Measurements from ENCODE around the gene KCNH1.
"Not testable (repeated sequence)": the region's sequence is repeated elsewhere in the genome, so short reads cannot be mapped to it uniquely, and the experiment has no call there.

Gene KCNH1

DNA sequence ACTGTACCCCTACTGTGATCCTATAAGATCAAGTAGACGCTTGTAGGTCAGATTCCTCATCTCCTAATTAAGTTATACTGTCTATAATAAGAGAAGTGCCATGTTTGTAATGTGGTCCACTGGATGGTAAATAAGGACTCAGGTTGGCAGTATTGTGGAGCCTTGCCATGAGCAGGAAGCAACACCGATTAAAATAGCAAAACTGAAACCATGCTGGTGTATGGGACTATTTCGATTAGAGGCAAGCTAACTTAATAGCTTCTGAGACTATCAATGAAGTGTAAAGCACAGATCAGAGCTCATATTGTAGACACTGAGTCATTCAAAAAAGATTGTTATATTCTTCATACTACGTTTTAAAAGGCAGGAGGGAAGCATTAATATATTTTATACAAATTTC, 456.4 kb downstream of the KCNH1 start:
- Histone ChIP-seq H3K9me3 (ENCODE audit: control insufficient read depth, low read length) (no peaks in the 10 kb centered on the region), H3K4me1 (ENCODE audit: control insufficient read depth, insufficient read depth, low read length) (no peaks in the 10 kb centered on the region), H3K9ac (ENCODE audit: low read length) (no peak overlapping the region), H3K4me3 (ENCODE audit: low read length) (no peak overlapping the region), H3K36me3 (ENCODE audit: control insufficient read depth, insufficient read depth, low read length) (no peaks in the 10 kb centered on the region), H3K27me3 (ENCODE audit: control insufficient read depth, insufficient read depth, low read length) (no peaks in the 10 kb centered on the region)

GRCh38 chr1:210676539-210676938, 457.4 kb downstream of the KCNH1 start:
- H3K36me3 ChIP-seq (ENCODE audit: control insufficient read depth, insufficient read depth, low read length) = no peaks in the 10 kb centered on the region
- no peak overlapping the region for H3K9ac ChIP-seq (ENCODE audit: low read length)
- H3K4me3 ChIP-seq (ENCODE audit: low read length) = no peak overlapping the region
- no peaks in the 10 kb centered on the region for H3K27me3 ChIP-seq (ENCODE audit: control insufficient read depth, insufficient read depth, low read length)
- no peaks in the 10 kb centered on the region for H3K9me3 ChIP-seq (ENCODE audit: control insufficient read depth, low read length)
- H3K4me1 ChIP-seq (ENCODE audit: control insufficient read depth, insufficient read depth, low read length) = no peaks in the 10 kb centered on the region

DNA sequence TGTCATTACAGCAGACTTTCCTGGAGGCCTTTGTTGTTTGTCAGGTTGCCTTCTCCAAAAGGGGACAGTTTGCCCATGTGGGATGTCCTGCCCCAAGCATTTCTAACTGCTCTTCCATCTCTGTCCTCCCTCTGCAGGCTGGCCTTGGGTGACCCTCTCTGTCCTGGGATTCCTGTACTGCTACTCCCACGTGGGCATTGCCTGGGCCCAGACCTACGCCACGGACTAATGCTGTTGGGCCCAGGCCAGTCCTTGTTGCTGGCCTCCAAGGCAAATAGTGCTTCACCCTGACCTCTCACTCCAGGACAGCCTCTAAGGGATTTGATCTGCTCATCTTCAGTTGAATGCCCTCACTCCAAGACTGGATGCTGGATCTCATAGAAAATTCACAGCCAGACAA, 459.8 kb downstream of the KCNH1 start:
- Histone ChIP-seq H3K4me3 (ENCODE audit: low read length) (no peak overlapping the region), H3K27me3 (ENCODE audit: control insufficient read depth, insufficient read depth, low read length) (no peaks in the 10 kb centered on the region), H3K9me3 (ENCODE audit: control insufficient read depth, low read length) (no peaks in the 10 kb centered on the region), H3K9ac (ENCODE audit: low read length) (no peak overlapping the region), H3K36me3 (ENCODE audit: control insufficient read depth, insufficient read depth, low read length) (no peaks in the 10 kb centered on the region), H3K4me1 (ENCODE audit: control insufficient read depth, insufficient read depth, low read length) (no peaks in the 10 kb centered on the region)

GRCh38 chr1:210669951-210670350, 464.0 kb downstream of the KCNH1 start:
- Histone ChIP-seq H3K27me3 (ENCODE audit: control insufficient read depth, insufficient read depth, low read length) (no peaks in the 10 kb centered on the region), H3K4me1 (ENCODE audit: control insufficient read depth, insufficient read depth, low read length) (no peaks in the 10 kb centered on the region), H3K9ac (ENCODE audit: low read length) (no peak overlapping the region), H3K4me3 (ENCODE audit: low read length) (no peak overlapping the region), H3K9me3 (ENCODE audit: control insufficient read depth, low read length) (no peaks in the 10 kb centered on the region), H3K36me3 (ENCODE audit: control insufficient read depth, insufficient read depth, low read length) (no peaks in the 10 kb centered on the region)

DNA sequence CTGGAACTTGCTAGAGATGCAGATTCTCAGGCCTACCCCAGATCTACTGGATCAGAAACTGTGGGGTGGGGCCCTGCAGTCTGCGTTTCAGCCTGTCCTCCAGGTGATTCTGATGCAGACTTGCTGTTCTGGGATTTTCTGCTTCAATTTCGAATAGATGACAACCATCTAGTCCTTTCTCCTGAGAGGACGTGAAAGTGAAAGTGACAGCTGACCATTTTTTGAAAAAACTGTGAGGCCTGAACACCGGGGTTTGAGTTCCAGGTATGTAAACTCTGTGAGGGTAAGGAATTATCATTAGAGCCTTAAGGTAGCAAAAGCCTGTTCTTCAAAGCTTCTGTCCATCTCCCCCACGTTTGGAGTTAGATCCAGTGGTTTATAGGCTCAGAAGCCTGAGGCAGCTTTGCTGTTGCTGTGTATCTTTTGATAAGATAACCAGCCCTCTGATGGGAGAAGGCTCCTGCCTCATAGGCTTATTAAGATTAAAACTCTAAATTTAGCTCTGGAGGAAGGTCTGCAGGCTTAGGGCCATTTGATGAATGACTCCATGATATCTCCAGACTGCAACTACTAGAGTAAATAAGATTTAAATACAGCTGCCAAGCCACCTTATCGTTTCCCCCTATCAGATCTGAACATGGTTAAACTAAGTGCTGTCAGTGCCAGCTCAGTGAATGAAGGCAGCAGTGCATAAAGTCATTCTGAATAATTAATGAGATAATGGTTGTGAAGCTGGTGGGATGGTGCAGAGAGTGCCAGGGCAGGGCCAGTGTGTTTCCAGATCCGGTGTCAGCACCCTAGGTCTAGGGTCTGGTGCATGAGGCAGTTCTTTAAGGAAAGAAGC, 470.0 kb downstream of the KCNH1 start:
- Histone ChIP-seq H3K9ac (ENCODE audit: low read length) (no peak overlapping the region), H3K9me3 (ENCODE audit: control insufficient read depth, low read length) (no peaks in the 10 kb centered on the region), H3K4me3 (ENCODE audit: low read length) (no peak overlapping the region), H3K4me1 (ENCODE audit: control insufficient read depth, insufficient read depth, low read length) (peaks cover 5% of the 10 kb centered on the region), H3K36me3 (ENCODE audit: control insufficient read depth, insufficient read depth, low read length) (no peaks in the 10 kb centered on the region), H3K27me3 (ENCODE audit: control insufficient read depth, insufficient read depth, low read length) (no peaks in the 10 kb centered on the region)

GRCh38 chr1:210662291-210663050, 471.5 kb downstream of the KCNH1 start:
- Histone ChIP-seq H3K4me1 (ENCODE audit: control insufficient read depth, insufficient read depth, low read length) (peaks cover 5% of the 10 kb centered on the region), H3K9ac (ENCODE audit: low read length) (no peak overlapping the region), H3K9me3 (ENCODE audit: control insufficient read depth, low read length) (no peaks in the 10 kb centered on the region), H3K4me3 (ENCODE audit: low read length) (no peak overlapping the region), H3K36me3 (ENCODE audit: control insufficient read depth, insufficient read depth, low read length) (no peaks in the 10 kb centered on the region), H3K27me3 (ENCODE audit: control insufficient read depth, insufficient read depth, low read length) (no peaks in the 10 kb centered on the region)

GRCh38 chr1:210661520-210661919, 472.4 kb downstream of the KCNH1 start:
- not testable (repeated sequence) for H3K9me3 ChIP-seq (ENCODE audit: control insufficient read depth, low read length); H3K4me1 ChIP-seq (ENCODE audit: control insufficient read depth, insufficient read depth, low read length); H3K36me3 ChIP-seq (ENCODE audit: control insufficient read depth, insufficient read depth, low read length); H3K9ac ChIP-seq (ENCODE audit: low read length); H3K27me3 ChIP-seq (ENCODE audit: control insufficient read depth, insufficient read depth, low read length); H3K4me3 ChIP-seq (ENCODE audit: low read length)

- Histone ChIP-seq H3K9ac (ENCODE audit: low read length) (no peak overlapping the region), H3K36me3 (ENCODE audit: control insufficient read depth, insufficient read depth, low read length) (no peaks in the 10 kb centered on the region), H3K27me3 (ENCODE audit: control insufficient read depth, insufficient read depth, low read length) (no peaks in the 10 kb centered on the region), H3K4me3 (ENCODE audit: low read length) (no peak overlapping the region), H3K4me1 (ENCODE audit: control insufficient read depth, insufficient read depth, low read length) (no peaks in the 10 kb centered on the region), H3K9me3 (ENCODE audit: control insufficient read depth, low read length) (no peaks in the 10 kb centered on the region)
These were observed 476.1 kb downstream of the KCNH1 start for GRCh38 chr1:210657806-210658205.

- H3K9ac ChIP-seq (ENCODE audit: low read length) = no peak overlapping the region
- no peaks in the 10 kb centered on the region for H3K27me3 ChIP-seq (ENCODE audit: control insufficient read depth, insufficient read depth, low read length)
- no peaks in the 10 kb centered on the region for H3K9me3 ChIP-seq (ENCODE audit: control insufficient read depth, low read length)
- no peaks in the 10 kb centered on the region for H3K4me1 ChIP-seq (ENCODE audit: control insufficient read depth, insufficient read depth, low read length)
- H3K4me3 ChIP-seq (ENCODE audit: low read length) = no peak overlapping the region
- no peaks in the 10 kb centered on the region for H3K36me3 ChIP-seq (ENCODE audit: control insufficient read depth, insufficient read depth, low read length)
These were observed 478.4 kb downstream of the KCNH1 start for GRCh38 chr1:210655511-210655910.

- Histone ChIP-seq H3K36me3 (ENCODE audit: control insufficient read depth, insufficient read depth, low read length) (no peaks in the 10 kb centered on the region), H3K9me3 (ENCODE audit: control insufficient read depth, low read length) (no peaks in the 10 kb centered on the region), H3K4me3 (ENCODE audit: low read length) (no peak overlapping the region), H3K9ac (ENCODE audit: low read length) (no peak overlapping the region), H3K27me3 (ENCODE audit: control insufficient read depth, insufficient read depth, low read length) (no peaks in the 10 kb centered on the region), H3K4me1 (ENCODE audit: control insufficient read depth, insufficient read depth, low read length) (no peaks in the 10 kb centered on the region)
These were observed 479.6 kb downstream of the KCNH1 start for GRCh38 chr1:210654176-210654981.

- H3K4me3 ChIP-seq (ENCODE audit: low read length) = no peak overlapping the region
These were observed 480.2 kb downstream of the KCNH1 start for GRCh38 chr1:210653771-210654170.

More at GRCh38 chr1:210653771-210654170, 480.2 kb downstream of the KCNH1 start:
- Histone ChIP-seq H3K9me3 (ENCODE audit: control insufficient read depth, low read length) (no peaks in the 10 kb centered on the region), H3K27me3 (ENCODE audit: control insufficient read depth, insufficient read depth, low read length) (no peaks in the 10 kb centered on the region), H3K36me3 (ENCODE audit: control insufficient read depth, insufficient read depth, low read length) (no peaks in the 10 kb centered on the region), H3K9ac (ENCODE audit: low read length) (no peak overlapping the region), H3K4me1 (ENCODE audit: control insufficient read depth, insufficient read depth, low read length) (no peaks in the 10 kb centered on the region)
